ENCODE results near the gene TCEA3. TPM values are rescaled to one million over a fixed set of nuclear protein-coding genes. Genes with fewer than 3 reads are reported as not detected.

Gene TCEA3
- total and polyA plus RNA-seq, 7 donors: 70.2 to 301 (median 195) TPM

DNA sequence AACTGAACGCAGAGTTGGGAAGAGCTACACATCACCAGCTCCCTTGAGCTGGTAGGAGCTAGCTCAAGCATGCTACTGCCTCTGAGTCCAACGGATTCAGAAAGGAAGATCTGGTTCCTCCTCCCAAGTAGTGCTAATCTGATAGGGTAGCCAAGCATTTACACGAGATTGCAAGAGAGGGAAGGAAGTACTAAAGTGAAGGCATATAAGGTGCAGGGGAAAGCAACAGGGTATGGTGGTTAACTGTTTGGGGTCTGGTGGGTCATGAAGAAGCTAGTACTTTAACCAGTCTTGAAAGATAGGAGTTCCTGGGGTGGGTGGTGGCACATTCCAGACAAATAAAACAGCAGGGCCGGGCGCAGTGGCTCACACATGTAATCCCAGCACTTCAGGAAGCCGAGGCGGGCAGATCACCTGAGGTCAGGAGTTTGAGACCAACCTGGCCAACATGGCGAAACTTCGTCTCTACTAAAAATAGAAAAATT lies 34.7 kb downstream of the TCEA3 start:
- TF ChIP-seq, protein P1, sequence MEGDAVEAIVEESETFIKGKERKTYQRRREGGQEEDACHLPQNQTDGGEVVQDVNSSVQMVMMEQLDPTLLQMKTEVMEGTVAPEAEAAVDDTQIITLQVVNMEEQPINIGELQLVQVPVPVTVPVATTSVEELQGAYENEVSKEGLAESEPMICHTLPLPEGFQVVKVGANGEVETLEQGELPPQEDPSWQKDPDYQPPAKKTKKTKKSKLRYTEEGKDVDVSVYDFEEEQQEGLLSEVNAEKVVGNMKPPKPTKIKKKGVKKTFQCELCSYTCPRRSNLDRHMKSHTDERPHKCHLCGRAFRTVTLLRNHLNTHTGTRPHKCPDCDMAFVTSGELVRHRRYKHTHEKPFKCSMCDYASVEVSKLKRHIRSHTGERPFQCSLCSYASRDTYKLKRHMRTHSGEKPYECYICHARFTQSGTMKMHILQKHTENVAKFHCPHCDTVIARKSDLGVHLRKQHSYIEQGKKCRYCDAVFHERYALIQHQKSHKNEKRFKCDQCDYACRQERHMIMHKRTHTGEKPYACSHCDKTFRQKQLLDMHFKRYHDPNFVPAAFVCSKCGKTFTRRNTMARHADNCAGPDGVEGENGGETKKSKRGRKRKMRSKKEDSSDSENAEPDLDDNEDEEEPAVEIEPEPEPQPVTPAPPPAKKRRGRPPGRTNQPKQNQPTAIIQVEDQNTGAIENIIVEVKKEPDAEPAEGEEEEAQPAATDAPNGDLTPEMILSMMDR (IDR thresholded peaks at IDR 0.05): no peak
- DNase-seq: peak in 1 of 2 donors; percentile 15
- Histone ChIP-seq H3K4me1 (peaks cover 5% of the 10 kb centered on the region), H3K27me3 (ENCODE audit: insufficient read depth in 3 of 3, low read length in 2 of 3) (no peaks in the 10 kb centered on the region), H3K4me3 (no peak overlapping the region), H3K27ac (no peak overlapping the region), H3K36me3 (ENCODE audit: insufficient read depth in 1 of 2, low read depth in 1 of 2) (peaks cover 0 to 42% of the 10 kb centered on the region in 2 donors), H3K9me3 (no peaks in the 10 kb centered on the region)
- no peak for ATAC-seq
- intact Hi-C loops (cut with DNase I): no loop called here
- 48 to 67% (median 49%) methylated on average over 9 of the region's 9 CpGs for WGBS, 3 donors

DNA sequence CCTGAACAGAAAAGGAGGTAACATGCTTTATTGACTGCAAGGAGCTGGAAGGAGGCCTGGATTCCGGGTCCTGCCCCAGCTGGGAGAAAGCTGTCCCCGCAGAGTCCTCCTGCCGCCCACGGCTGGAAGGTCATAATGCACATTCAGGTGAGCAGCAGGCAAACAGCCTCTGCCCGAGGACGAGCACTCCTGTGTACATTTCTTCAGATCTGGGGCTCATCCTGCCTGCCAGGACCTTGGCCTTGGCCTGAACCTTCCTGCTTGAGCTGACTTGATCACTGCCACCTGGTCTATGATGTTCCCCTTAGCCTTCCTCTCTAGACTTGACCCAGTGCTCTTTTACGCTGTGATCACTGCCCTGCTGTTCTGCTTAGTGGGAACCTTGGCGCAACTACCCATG lies 37.1 kb downstream of the TCEA3 start:
- 84 to 92% (median 89%) methylated on average over 8 of the region's 8 CpGs for WGBS, 3 donors
- DNase-seq (no peak), ATAC-seq (no peak)
- no peaks in the 10 kb centered on the region for H3K27me3 ChIP-seq (ENCODE audit: insufficient read depth in 3 of 3, low read length in 2 of 3)
- peaks cover 9% of the 10 kb centered on the region for H3K4me1 ChIP-seq
- no peak overlapping the region for H3K4me3 ChIP-seq
- intact Hi-C loops (cut with DNase I): no loop called here
- H3K27ac ChIP-seq: no peak overlapping the region
- peaks cover 0 to 46% of the 10 kb centered on the region in 2 donors for H3K36me3 ChIP-seq (ENCODE audit: insufficient read depth in 1 of 2, low read depth in 1 of 2)
- H3K9me3 ChIP-seq: no peaks in the 10 kb centered on the region
- TF ChIP-seq, protein P1 (IDR thresholded peaks at IDR 0.05): no peak

DNA sequence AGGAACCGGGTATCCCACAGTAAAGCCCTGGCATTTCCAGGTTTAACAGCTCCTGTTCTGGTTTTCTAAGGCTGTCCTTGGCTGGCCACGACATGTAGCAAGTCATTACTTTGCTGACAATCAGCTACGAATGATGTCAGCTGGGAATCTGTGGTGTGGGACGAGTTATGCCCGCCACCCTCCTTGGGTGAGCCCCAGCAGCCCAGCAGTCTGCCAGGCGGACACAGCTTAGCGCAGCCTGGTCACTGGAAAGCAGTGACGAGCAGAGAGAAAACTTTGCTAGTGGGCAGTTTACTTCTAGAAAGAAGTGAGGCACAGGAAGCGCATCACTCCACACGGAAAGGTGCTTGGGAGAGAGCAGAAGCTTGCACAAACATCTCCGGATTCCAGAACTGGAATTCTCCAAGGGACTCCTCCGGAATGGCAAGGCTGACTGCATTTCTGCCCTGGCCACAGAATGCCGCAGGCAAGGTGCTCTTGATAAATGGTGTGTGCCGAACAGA lies 39.4 kb downstream of the TCEA3 start:
- WGBS, 3 donors: 64 to 67% (median 67%) methylated on average over 14 of the region's 14 CpGs
- peak overlapping the region; percentile 21 for H3K27ac ChIP-seq
- H3K27me3 ChIP-seq (ENCODE audit: insufficient read depth in 3 of 3, low read length in 2 of 3): no peaks in the 10 kb centered on the region
- H3K36me3 ChIP-seq (ENCODE audit: insufficient read depth in 1 of 2, low read depth in 1 of 2): peaks cover 0 to 58% of the 10 kb centered on the region in 2 donors
- no peak overlapping the region for H3K4me3 ChIP-seq
- intact Hi-C loops (cut with DNase I): no loop called here
- no peak for DNase-seq
- H3K4me1 ChIP-seq: peaks cover 9% of the 10 kb centered on the region
- H3K9me3 ChIP-seq: no peaks in the 10 kb centered on the region
- ATAC-seq: no peak
- TF ChIP-seq, protein P1 (IDR thresholded peaks at IDR 0.05): no peak

DNA sequence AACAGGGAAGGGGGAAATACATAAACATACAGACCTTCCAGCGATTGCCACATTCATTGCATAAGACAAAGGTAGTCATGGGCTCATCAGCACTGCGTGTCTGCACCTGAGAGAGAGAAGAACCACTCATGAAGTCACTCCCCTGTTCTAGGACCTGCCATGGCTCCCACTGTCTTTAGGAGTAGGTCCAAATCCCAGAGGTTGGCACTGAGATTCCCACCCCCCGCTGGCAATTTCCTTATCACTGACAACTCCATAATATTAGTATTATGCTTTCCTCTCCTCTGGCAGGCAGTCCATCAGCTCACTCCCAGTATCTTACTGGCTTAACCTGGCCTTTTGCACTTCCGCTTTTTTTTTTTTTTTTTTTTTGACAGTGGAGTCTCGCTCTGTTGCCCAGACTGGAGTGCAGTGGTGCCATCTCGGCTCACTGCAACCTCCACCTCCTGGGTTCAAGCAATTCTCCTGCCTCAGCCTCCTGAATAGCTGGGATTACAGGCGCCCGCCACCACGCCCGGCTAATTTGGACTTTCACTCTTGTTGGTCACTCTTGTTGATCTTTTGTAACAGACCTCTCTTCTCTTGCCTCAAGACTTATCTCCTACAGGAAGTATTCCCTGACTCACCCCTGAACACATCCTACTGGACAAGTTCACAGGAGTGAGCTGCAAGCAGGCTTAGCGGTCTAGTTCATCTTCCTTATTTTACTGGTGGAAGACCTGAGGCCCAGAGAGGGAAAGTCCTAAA lies 40.1 kb downstream of the TCEA3 start:
- ATAC-seq: peak in 1 of 4 donors; percentile 11
- TF ChIP-seq, protein P1 (IDR thresholded peaks at IDR 0.05): no peak

More for the DNA sequence above, 40.1 kb downstream of the TCEA3 start:
- H3K27ac ChIP-seq: peak overlapping the region; percentile 21
- H3K36me3 ChIP-seq (ENCODE audit: insufficient read depth in 1 of 2, low read depth in 1 of 2): peaks cover 0 to 58% of the 10 kb centered on the region in 2 donors
- intact Hi-C loops (cut with DNase I): no loop called here
- no peaks in the 10 kb centered on the region for H3K27me3 ChIP-seq (ENCODE audit: insufficient read depth in 3 of 3, low read length in 2 of 3)
- no peaks in the 10 kb centered on the region for H3K9me3 ChIP-seq
- 78 to 89% (median 78%) methylated on average over 9 to 11 of the region's 11 CpGs for WGBS, 3 donors
- H3K4me3 ChIP-seq: no peak overlapping the region
- H3K4me1 ChIP-seq: peaks cover 9% of the 10 kb centered on the region
- no peak for DNase-seq

Measured in psoas muscle (tissue), 8 donors.